K562 (cell line): ENCODE data around the gene SPRTN.

Source experiments
- ETS2 ChIP-seq: IDR thresholded peaks from 2 replicates; pipeline ENCODE4 v1.6.1; 2016; ENCODE audit warnings: borderline replicate concordance, missing genetic modification characterization, mild to moderate bottlenecking, moderate library complexity, missing compliant biosample characterization; ENCODE audit not compliant: poor library complexity, severe bottlenecking
- FOXK1 ChIP-seq: sonication (generic); formaldehyde crosslinking; IDR thresholded peaks from 2 replicates; pipeline ENCODE4 v1.8.0; 2022; ENCODE audit warnings: missing genetic modification reagents, mild to moderate bottlenecking, borderline replicate concordance
- NUFIP1 ChIP-seq: fragments of 450-650 bp; IDR thresholded peaks from 2 replicates; pipeline ENCODE4 v1.6.1; 2018; ENCODE audit not compliant: partially characterized antibody
- SMARCE1 ChIP-seq: fragments of 450-650 bp; IDR thresholded peaks from 2 replicates; pipeline ENCODE4 v1.7.1; 2016; ENCODE audit warnings: mild to moderate bottlenecking
- ZNF124 ChIP-seq: sonication (generic); formaldehyde crosslinking; IDR thresholded peaks from 2 replicates; pipeline ENCODE4 v1.8.1; 2022; ENCODE audit warnings: missing genetic modification reagents
- ZNF785 ChIP-seq: fragments of 250-450 bp; sonication (Bioruptor Pico); IDR thresholded peaks from 2 replicates; pipeline ENCODE4 v1.4.0; 2020; ENCODE audit warnings: mild to moderate bottlenecking
- TF ChIP-seq, protein P1 (sequence below), 3 experiments: IDR thresholded peaks in 2 of 3; conservative IDR thresholded peaks in 1 of 3; 2 replicates each; pipeline ENCODE4 v1.5.1; 2011 to 2012; ENCODE audit warnings: low read length in 3 of 3, mild to moderate bottlenecking in 3 of 3, control low read depth in 2 of 3, improper control_type of control experiment in 1 of 3, inconsistent platforms in 1 of 3, low read depth in 1 of 3, mixed read lengths in 1 of 3, moderate library complexity in 1 of 3; ENCODE audit not compliant: insufficient read depth in 2 of 3

DNA sequence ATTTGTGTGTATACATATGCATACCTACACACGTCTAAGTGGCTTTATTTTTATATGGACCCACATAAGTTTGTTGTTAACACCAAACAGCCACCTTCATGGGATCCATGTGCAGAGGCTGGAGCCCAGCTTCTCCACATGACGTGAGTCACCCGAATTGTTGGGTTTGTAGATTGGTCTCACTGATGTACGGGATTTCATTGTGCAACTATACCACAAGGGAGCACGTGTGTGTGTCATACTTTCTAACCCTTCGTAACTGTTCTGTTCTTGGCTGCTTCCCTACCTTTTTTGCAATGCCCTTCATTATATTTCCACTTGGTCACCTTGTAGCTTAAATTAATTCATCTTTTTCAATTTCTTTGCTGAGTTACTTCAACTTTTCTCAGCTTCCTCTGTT lies 21.0 kb downstream of the SPRTN start:
- TF ChIP-seq SMARCE1 (no peak), NUFIP1 (no peak), ZNF124 (CRISPR knock-in tag) (no peak), ETS2 (tag) (no peak), ZNF785 (CRISPR knock-in tag) (no peak), FOXK1 (CRISPR knock-in tag) (no peak)
- TF ChIP-seq, protein P1, sequence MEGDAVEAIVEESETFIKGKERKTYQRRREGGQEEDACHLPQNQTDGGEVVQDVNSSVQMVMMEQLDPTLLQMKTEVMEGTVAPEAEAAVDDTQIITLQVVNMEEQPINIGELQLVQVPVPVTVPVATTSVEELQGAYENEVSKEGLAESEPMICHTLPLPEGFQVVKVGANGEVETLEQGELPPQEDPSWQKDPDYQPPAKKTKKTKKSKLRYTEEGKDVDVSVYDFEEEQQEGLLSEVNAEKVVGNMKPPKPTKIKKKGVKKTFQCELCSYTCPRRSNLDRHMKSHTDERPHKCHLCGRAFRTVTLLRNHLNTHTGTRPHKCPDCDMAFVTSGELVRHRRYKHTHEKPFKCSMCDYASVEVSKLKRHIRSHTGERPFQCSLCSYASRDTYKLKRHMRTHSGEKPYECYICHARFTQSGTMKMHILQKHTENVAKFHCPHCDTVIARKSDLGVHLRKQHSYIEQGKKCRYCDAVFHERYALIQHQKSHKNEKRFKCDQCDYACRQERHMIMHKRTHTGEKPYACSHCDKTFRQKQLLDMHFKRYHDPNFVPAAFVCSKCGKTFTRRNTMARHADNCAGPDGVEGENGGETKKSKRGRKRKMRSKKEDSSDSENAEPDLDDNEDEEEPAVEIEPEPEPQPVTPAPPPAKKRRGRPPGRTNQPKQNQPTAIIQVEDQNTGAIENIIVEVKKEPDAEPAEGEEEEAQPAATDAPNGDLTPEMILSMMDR (IDR thresholded peaks at IDR 0.05 in 2 of 3, conservative IDR thresholded peaks at IDR 0.05 in 1 of 3; ENCODE audit: insufficient read depth in 2 of 3, low read depth in 1 of 3, low read length in 3 of 3), result no peak
